SW480 (cell line): ENCODE results near the gene DDX43.
"Not testable (repeated sequence)": the region's sequence is repeated elsewhere in the genome, so short reads cannot be mapped to it uniquely, and the experiment has no call there.

Source experiments
- DNase-seq: peaks from one replicate; pipeline ENCODE4 v3.0.0-alpha.2; 2016; ENCODE audit warnings: low spot score

DDX43 gene

DNA sequence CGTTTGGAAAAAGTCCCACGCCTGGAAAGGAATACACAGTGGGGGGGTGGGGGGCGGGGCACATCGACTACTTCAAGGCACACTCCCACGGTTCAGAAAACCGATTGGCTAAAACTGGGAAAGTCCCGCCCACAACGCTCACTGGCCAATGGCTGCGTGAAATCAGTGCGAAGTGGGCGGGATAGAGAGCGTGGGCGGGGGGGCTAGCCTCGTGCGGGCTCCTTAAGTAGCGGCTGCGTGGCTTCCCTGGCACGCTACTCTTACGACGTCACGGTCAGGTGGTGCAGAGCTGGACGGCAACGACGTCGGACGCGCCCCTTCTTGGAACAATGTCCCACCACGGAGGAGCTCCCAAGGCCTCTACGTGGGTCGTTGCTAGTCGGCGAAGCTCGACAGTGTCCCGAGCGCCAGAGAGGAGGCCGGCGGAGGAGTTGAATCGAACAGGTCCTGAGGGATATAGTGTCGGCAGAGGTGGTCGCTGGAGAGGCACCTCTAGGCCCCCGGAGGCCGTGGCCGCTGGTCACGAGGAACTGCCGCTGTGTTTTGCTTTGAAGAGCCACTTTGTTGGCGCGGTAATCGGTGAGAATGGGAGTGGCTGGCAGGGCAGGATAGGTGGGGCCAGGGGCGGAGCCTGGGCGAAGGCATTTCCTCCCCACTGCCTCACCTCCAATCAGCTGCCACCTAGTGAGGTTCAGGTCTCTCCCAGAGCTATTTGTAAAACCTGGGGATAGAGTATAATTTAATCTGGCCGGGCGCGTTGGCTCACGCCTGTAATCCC lies at the start of gene DDX43:
DDX43 (plus strand) TSS at position 252 of the 778 bp plus-strand sequence; CDS start at position 330, 78 bp downstream.
- no peak for DNase-seq

DNA sequence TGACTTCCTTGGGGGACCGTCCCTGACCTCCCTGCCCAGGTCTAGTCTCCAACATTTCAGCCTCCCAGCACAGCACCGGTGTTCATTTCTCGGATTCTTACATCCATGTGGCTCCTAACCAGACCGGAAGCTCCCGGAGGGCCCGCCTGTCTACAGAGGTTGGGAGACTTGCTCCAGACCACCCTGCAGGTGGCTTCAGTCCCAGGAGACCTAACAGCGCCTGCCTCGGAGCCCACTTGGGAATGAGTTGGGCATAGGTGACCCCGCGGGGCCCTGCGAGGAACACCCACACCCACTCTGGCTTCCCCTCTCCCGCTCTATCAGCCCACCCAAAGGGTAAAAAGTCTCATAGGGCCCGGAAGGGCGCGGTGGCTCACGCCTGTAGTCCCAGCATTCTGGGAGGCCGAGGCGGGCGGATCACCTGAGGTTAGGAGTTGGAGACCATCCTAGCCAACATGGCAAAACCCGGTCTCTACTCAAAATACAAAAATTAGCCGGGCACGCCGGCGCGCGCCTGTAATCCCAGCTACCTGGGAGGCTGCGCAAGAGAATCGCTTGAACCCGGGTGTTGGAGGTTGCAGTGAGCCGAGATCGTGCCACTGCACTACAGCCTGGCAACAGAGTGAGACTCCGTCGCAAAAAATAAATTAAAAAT lies 46.0 kb upstream of the DDX43 start:
- no peak for DNase-seq

DNA sequence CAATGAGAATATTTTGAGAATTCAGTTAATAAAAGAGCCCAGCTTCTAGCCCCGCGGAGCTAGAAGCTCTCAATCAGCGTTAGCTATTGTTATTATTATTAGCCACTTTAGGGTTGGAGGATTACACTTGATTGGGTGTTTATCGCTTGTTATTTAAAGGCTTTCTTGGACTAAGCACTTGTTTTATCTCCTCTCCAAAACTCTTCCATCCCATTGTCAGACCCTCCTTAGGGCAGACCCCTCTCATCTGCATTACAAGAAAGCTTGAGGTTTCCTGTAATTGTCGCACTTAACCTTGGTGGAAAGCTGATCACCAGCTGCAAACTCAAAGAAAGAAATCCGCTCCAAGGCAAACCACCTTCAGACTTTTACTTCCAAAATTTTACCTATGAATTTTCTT lies 45.3 kb upstream of the DDX43 start:
- no peak for DNase-seq

DNA sequence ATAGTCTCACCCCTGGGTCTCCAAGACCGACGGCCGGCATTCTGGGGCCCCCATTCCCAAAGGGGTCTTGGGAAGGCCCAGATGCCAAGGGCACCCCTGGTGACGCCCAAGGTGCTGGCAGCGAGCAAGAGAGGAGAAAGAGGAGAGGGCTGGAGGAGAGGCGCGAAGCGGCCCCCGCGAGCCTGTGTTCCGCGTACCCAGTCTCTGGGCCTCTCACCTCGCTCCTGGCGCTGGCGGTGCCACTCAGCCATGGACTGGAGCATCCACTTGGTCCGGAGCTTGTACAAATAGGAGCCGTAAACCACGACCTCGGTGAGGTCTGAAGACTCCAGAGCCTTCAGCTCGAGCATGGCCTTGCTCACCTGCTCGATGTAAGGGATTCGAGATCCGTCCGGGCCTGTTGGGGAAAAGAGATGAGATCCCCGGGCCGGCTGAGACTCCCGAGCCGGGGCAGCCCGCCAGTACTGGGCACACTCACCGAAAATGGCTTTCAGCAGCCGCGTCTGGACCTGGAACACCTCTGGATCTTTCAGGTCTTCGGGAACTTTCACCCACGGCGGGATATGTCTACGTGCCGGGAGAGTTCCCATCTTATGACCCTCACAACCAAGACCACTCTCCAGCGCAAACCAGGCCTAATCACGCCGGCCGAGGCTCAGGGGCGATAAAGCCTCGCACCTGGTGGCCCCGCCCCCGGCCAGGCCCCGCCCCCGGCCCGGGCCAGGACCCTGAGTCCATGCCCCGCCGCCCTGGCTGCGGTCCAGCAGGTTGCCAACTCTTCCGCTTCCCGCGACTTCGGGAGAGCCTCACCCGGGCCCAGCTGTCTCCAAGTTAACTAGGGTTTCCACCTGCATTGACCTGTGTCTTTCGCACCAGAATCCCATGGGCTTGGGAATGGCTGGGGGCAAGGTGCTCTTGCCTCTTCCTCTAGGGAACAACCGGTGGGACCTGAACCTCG lies 40.7 kb upstream of the DDX43 start, which contains the start of gene DPPA5:
DPPA5 (minus strand) TSS at position 641 of the 958 bp plus-strand sequence; CDS start at position 590, 51 bp downstream.
- no peak for DNase-seq

DNA sequence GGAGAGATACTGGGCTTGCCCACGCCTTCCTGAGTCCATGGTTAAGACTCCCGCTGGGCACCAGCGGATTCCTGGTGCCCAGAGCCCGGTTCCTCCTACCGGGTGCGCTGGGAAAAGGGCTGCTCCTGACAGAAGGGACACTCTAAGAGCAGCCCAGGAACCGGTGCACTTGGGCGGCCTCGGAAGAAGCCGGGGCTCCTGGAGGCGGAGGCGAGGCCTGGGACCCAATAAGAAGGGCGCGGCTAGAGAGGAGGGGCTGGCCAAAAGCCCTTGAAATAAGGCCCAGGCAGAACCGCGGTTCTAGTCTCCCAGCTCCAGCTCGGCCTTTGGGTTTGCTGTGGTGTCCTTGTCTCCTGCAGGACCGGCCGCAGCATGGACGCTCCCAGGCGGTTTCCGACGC lies 32.3 kb upstream of the DDX43 start, which contains the start of gene KHDC3L:
KHDC3L (plus strand) TSS at position 301 of the 400 bp plus-strand sequence; CDS start at position 373, 72 bp downstream.
- DNase-seq, result no peak

DNA sequence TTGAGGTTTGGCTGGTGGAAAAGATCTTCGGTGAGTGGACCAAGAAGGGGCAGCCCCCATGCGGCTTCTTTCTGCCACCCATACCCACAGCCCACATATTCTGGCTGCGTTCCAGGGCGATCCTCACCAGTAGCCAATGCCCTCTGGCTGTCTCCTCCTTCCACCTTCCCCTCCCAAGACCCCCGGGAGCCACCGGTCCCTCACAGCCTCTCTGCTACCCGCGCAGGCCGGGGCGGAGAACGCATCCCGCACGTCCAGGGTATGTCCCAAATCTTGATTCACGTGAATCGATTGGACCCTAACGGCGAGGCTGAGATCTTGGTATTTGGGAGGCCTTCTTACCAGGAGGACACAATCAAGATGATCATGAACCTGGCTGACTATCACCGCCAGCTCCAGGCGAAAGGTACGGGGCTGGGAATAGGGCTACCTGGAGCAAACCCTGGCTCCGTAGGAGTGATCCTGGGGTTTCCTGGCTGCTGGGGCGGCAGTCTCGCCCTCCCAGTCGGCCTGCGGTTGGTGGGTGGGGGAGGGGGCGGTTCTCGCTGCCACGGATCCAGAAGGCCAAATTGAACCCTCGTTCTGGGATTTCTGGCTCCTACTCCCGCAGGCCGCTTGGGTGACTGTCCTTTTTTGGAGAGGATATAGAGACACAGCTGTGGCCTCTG lies 31.6 kb upstream of the DDX43 start:
- DNase-seq, result no peak

DNA sequence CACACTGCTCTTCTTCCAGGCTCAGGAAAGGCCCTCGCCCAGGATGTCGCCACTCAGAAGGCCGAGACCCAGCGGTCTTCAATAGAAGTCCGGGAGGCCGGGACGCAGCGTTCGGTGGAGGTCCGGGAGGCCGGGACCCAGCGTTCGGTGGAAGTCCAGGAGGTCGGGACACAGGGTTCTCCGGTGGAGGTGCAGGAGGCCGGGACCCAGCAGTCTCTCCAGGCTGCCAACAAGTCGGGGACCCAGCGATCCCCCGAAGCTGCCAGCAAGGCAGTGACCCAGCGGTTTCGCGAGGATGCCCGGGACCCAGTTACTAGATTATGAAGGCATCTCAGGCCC lies 31.1 kb upstream of the DDX43 start:
- no peak for DNase-seq

DNA sequence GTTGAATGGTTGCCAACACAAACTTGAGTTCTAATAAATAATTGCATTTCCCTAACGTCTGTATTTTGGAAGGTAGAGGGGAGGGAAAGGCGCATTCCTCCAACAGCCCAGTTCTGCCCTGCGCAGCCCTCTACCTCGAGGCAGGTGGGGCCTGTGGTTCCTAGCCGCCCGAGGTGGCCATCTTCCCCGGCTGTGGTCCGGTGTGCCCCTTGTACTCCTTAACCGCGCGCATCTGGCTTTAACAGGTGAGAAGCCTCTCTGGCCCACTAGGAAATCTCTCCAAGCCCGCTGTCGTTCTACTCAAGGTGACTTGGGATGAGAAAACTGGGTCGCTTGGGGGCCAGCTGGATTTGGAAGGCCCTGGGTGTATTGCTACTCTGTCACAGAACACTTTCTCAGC lies 30.5 kb upstream of the DDX43 start:
- DNase-seq, result no peak

DNA sequence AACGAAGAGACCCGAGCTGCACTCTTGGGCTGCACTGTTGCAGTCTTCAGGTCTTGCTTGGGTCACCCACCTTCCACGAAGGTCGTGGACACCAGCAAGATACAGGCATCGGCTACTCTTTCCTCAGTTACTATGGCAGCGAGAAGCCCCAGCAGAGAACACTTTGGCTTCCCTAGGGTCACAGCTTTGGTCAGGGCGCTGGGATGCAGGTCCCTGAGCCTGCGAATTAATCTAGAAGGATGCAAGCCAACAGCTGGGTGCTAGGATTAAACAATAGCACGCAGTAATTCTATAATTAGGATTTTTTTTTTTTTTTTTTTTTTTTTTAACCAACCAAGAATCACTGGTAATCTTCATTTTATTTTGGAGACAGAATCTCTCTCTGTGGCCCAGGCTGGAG lies 30.1 kb upstream of the DDX43 start:
- DNase-seq, result no peak

DNA sequence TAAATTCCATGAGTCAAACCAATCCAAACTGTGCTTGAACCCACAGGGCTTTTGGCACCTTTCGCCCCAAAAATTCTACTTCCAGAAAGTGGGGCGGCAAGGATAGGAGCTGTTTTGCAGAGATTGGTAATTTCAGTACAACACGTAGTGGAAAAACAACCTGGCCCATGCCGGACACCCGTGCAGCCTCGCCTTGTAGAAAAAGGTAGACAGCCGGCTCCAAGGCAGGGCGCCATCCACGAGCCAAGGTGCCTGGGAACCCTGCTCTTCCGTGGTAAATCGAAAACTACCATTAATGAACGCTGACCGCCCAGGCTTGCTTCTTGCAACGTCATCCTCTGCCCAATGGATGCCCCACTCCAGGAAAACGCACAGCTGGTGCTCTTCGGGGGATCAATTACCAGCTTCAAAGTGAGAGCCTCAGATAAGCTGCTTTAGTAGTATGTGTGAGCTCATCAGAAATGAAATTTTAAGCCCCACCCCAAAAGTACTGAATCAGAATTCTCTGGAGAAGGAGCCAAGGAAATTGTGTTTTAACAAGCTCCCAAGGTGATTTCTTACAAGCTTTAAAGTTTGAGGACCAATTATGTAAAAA lies 26.8 kb upstream of the DDX43 start:
- no peak for DNase-seq

DNA sequence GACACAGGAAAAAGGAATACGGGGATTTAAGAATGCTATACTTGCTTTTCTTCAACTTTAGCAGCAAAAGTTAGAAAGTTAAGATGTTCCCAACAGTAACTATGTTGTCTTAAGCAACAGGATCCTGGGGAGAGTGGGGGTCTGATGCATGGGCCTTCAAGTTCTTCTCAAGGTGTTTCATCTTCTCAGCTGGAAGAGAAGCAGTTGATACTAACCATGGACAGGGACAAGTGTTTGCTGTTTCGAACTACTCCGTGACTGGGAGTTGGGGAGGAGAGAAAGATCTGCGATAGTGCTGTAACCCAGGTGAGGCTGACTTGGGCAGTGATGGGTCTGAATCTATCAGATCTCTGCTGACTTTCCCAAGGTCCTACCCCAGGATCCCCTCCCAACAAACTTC lies 26.0 kb upstream of the DDX43 start:
- DNase-seq, result no peak

DNA sequence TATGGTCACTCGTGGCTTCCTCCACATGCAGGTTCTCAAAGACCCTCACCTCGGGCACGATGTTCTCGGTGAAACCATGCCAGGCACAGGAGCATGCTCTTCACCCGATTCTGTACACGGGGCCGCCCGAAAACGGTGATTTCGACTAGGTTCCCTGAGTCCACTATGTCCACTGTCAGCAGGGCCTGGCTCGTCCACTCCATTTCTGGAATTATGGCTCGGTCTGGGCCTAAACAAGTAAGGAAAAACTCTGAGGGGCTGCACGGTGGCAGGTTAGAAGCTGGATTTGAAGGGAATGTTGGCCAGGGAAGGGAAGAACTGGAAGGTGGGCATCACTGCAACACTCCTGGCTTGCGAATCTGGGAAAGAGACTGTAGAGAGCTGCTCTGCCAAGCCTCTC lies 25.5 kb upstream of the DDX43 start:
- DNase-seq, result no peak

DNA sequence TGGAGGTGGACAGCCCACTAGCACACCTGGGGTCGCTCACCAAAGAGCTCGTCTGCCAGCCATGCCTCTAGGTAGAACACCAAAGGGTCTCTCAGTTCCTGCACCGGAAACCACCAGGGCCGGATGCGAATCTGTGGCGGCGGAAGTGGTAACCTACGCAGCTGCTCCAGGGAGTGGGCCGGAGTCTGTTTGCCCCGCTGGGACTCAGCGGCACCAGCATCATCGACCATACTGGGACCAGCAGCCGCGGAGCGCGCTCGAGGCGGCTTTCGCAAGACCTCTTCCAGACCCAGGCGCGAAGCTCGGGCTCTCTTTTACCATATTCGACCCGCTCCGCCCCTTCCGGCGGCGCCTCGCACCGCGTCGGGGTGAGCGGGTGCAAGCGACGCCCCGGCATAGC lies 25.1 kb upstream of the DDX43 start, which contains the start of gene OOEP:
OOEP (minus strand) TSS at position 335 of the 400 bp plus-strand sequence; CDS start at position 230, 105 bp downstream.
- DNase-seq, result no peak

DNA sequence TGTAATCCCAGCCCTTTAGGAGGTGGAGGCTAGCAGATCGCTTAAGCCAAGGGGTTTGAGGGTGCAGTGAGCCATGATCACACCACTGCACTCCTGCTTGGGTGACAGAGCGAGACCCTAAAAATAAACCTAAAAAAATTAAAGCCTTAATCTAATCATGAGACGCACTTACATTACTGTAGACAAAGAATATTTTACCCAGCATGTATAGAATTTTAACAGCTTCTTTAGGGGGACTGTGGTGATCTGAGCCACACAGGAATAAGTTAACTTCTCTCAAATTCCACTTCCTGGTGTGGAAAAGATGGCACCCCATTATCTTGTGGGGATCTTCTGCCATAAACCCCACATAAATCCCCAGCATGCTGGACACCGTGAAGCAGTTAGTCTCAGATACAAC lies 22.6 kb upstream of the DDX43 start:
- DNase-seq, result no peak

DNA sequence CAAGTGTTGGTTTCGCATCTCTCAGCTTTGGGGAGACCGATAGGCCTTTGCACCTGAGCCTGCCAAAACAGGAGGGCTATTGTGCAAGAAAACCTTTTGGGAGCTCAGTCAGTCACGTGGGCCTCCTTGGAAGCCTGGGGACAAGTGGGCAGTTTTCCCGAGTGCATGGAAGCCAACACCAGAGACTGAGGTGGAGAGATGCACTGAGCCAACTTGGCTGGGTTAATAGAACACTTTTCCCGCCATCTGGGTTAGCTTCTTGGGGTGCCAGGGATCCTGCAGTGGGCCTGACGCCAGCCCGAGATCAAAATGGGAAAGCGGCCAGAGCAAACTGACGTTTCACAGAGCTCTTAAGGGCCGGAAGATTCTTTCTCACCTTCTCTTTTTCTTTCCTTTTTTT lies 22.1 kb upstream of the DDX43 start:
- DNase-seq, result no peak

DNA sequence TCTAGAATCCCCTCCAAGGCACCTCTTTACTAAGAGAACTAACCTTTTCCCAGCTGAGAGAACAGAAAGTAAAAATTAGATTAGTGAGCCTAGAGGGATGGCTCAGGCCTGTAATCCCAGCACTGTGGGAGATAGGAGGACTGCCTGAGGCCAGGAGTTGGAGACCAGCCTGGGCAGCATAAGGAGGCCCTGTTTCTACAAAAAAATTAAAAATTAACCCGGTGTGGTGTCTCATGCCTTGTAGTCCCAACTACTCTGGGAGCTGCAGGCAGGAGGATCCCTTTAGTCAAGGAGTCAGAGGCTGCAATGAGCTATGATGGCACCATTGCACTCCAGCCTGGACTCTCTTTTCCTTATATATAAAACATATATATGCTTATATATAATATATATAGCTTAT lies 19.4 kb upstream of the DDX43 start:
- DNase-seq, result no peak

DNA sequence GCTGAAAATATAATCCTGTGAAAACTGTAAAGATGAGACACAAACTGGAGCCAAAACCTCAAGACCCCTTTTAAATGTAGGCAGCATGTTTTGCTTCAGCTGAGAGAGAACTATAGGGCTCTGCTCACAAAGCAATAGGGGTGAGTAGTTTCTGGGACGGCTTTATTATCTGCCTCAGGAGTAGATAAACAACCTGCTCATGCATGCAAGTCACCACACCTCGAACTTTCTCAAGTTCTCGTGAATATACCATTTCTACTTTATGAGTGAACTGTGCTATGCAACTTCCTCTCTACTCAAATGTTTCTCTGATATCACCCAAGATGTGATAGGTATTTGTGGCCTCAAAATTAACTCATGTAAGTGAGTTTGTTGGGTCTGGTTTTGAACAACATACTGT lies 17.4 kb upstream of the DDX43 start:
- no peak for DNase-seq

DNA sequence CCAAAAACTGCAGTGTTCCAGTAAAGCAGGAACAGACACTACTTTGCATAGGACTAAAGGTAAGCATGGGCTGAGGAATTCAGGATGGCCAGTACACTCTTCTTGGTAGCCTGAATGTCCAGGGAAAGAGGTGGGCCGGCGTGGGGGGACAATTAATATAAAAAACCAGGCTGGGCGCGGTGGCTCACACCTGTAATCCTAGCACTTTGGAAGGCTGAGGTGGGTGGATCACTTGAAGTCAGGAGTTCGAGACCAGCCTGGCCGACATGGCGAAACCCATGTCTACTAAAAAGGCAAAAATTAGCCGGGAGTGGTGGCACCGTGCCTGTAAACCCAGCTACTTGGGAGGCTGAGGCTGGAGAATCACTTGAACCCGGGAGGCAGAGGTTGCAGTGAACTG lies 13.1 kb upstream of the DDX43 start:
- not testable (repeated sequence) for DNase-seq

DNA sequence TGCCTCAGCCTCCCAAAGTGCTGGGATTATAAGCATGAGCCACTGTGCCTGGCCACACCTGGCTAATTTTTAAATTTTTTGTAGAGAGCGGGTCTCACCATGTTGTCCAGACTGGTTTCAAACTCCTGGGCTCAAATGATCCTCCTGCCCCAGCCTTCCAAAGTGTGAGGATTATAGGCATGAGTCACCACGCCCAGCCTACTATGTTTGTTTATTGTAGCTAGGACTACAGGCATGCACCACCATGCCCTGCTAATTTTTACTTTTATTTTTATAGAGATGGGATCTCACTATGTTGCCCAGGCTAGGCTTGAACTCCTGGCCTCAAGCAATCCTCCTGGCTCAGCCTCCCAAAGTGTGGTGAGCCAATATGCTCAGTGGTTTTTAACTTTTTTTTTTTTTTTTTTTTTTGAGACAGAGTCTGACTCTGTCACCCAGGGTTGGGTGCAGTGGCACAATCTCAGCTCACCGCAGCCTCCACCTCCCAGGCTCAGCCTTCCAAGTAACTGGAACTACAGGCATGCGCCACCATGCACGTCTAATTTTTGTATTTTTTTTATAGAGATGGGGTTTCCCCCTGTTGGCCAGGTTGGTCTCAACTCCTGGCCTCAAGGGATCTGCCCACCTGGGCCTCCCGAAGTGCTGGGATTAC lies 12.0 kb upstream of the DDX43 start:
- DNase-seq, result no peak

DNA sequence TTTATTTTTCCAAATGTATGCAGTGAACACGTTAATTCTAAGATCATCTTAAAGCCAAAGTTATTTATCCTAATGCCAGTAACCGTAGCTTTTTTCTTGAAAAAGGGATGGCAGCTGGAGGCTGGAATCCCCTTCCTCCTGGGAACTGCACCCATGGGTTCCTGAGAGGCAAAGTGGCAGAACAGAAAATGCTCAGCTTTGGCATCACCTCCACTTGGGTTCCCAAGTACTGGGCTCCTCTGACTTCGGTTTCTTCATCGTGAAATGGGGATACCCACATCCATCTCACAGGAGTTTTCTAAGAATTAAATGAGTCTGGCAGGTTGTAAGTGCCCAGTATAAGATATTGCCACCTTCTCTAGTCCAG lies 6.2 kb upstream of the DDX43 start:
- no peak for DNase-seq
